ENCODE data around the gene ADRA2A.

ADRA2A gene

GRCh38 chr10:111076682-111077478 lies at the start of gene ADRA2A:
Gene ADRA2A, plus strand, starts transcription at chr10:111077029. Its CDS starts 968 bp downstream, at chr10:111077997.
- DNase-seq (ENCODE audit: low read depth in 2 of 2), result peak; percentile 45 to 52
- TF ChIP-seq CTCF (IDR thresholded peaks at IDR 0.05; ENCODE audit: low read depth, low read length), result no peak

GRCh38 chr10:111030042-111030750 lies 46.6 kb upstream of the ADRA2A start:
- DNase-seq (ENCODE audit: low read depth in 2 of 2), result no peak
- H3K4me3 ChIP-seq (replicated peaks in 1 of 2; ENCODE audit: low read depth in 2 of 2, low read length in 2 of 2), result no peak overlapping the region
- no peak for TF ChIP-seq CTCF (IDR thresholded peaks at IDR 0.05; ENCODE audit: low read depth, low read length)

More at GRCh38 chr10:111076682-111077478, at the start of gene ADRA2A:
- H3K4me3 ChIP-seq (replicated peaks in 1 of 2; ENCODE audit: low read depth in 2 of 2, low read length in 2 of 2), result peak within 1 kb of the TSS; percentile 45 to 51

GRCh38 chr10:111034598-111035310 lies 42.1 kb upstream of the ADRA2A start:
- H3K4me3 ChIP-seq (replicated peaks in 1 of 2; ENCODE audit: low read depth in 2 of 2, low read length in 2 of 2), result no peak overlapping the region
- no peak for TF ChIP-seq CTCF (IDR thresholded peaks at IDR 0.05; ENCODE audit: low read depth, low read length)
- peak; percentile 38 to 54 for DNase-seq (ENCODE audit: low read depth in 2 of 2)

- DNase-seq (ENCODE audit: low read depth in 2 of 2), result peak; percentile 4 to 57
- TF ChIP-seq CTCF (IDR thresholded peaks at IDR 0.05; ENCODE audit: low read depth, low read length), result no peak
- H3K4me3 ChIP-seq (replicated peaks in 1 of 2; ENCODE audit: low read depth in 2 of 2, low read length in 2 of 2), result no peak overlapping the region
These were observed 41.3 kb upstream of the ADRA2A start for GRCh38 chr10:111035542-111035941.

GRCh38 chr10:111037858-111038257 lies 39.0 kb upstream of the ADRA2A start:
- peak; percentile 45 for TF ChIP-seq CTCF (IDR thresholded peaks at IDR 0.05; ENCODE audit: low read depth, low read length)
- no peak overlapping the region for H3K4me3 ChIP-seq (replicated peaks in 1 of 2; ENCODE audit: low read depth in 2 of 2, low read length in 2 of 2)
- DNase-seq (ENCODE audit: low read depth in 2 of 2), result peak; percentile 14 to 31

- DNase-seq (ENCODE audit: low read depth in 2 of 2), result no peak
- TF ChIP-seq CTCF (IDR thresholded peaks at IDR 0.05; ENCODE audit: low read depth, low read length), result no peak
- no peak overlapping the region for H3K4me3 ChIP-seq (replicated peaks in 1 of 2; ENCODE audit: low read depth in 2 of 2, low read length in 2 of 2)
These were observed 37.3 kb upstream of the ADRA2A start for GRCh38 chr10:111039522-111039921.

Measured in cardiac fibroblast (primary cell).